ENCODE measurements around the gene SNX13.
A peak's percentile ranks its signal among the peaks of the same experiment; 100 is the strongest.

SNX13 gene

GRCh38 chr7:17774716-17775288 is 165.5 kb downstream of the SNX13 start:
- no peak for FAIRE-seq

DNA sequence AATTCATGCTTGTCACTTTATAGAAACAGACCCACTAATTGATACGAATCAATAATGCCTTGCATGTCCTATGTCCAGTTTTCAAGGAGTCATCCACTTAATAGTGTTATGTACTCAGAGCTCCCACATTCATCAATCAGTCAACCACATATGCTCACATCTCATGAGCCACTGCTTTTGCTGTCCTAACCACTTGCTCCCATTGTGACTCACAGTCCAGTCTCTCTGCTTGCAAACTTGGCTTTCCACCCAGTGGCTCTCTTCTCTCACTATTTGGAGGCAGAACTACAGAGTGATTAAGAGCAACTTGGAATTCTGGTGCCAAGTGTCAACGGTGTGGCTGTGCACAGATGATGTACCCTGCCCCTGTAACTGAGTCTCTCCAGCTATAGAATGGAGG is 166.0 kb downstream of the SNX13 start:
- no peak for FAIRE-seq

- no peak for FAIRE-seq
Observed at GRCh38 chr7:17773289-17773626, 167.0 kb downstream of the SNX13 start.

DNA sequence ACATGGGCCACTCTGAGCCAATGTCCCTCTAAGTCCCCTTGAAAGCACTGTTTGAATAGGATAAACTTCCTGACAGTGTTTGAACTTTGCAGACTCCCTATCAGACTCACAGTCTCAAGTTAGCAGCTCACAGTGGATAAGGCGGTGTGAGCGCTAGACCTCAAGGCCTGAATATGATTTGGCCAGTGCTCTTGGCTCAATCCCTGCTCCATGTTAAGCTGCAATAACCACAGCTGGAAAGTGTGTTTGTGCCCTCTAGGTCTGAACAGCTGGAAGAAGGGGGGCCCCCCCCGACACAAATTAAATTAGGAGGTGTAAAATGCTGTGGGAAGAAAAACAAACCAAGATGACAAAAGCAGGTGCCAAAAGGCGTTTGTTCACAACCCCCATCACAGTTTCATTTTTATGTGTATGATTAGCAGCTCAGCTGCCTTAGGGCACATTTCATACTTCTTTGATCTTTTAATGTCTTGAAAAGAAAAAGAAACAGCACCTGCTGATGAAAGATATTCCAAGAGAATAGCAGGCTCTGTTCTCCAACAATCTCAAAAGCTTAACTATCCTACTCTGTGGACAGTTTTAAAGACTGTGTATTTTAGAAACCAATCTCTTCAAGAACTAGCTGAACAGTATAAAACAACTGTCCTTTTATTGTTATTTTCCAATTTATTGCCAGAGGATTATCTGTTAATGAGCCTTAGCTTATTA is 167.6 kb downstream of the SNX13 start:
- FAIRE-seq, result no peak

DNA sequence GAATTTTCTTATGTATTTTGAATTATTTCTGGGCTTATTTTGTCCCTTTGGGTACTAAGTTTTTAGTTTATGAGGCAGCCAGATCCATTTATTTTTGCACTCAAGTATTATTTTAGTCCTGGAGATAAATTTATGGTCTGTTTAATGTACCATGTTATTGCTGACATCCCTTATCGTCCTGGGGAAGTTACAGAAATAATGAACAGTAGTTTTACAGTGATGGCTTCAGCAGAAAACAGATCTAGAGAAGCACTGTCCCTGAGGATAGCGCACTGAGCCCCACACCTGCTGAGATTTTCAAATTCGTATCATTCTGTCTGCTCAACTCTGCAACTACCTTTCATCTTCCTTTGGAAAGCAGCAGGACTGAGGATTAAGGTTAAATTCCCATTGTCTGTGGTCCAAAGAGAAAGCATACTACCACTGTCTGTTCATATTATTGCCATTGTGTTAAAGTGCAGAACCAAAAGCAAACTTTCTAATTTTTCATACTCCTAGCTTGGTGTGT is 168.3 kb downstream of the SNX13 start:
- no peak for FAIRE-seq

- no peak for FAIRE-seq
Observed at GRCh38 chr7:17770710-17771375, 169.5 kb downstream of the SNX13 start.

GRCh38 chr7:17769918-17770317 is 170.4 kb downstream of the SNX13 start:
- peak; percentile 98 for FAIRE-seq

DNA sequence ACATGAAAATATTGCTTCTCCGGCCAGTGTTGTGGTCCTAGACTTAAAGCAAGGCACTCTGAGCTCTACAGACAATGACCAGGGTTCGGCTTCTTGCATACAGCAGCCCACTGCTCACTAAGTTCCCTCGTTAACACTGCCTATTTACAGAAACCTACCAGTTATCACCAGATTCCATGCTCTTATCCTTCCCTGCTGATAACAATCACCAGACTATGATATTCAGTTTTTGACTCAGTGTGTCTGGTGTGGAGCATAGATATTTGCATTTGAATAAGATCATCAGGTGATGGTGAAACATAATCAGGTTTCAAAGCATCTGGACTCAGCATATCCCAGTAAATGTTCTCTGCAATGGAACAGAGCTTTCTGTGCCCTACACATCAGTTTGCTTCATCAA is 182.3 kb downstream of the SNX13 start:
- no peak for FAIRE-seq

DNA sequence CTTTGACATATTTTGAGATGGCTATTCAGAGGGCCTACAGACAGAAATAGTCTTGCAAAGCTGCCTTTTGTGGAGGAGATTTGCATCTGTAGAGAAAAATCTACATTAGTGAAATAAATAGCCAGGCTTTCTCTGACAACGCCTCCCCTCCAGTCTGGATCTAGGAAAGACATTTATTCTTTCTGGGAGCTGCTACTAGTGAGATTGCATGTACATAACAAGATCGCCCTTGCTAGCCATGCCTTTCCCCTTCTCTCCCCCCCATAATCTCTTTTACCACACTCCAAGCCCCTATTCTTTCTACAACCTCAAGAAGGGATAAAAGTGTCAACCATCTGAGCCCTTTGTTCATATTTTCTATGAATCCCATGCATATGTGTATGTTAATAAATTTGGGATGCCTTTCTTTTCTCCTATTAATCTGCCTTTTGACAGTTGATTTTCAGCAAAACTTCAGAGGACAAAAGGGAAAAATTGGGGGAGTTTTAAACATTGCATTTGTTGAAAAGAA is 194.2 kb downstream of the SNX13 start:
- no peak for FAIRE-seq

- FAIRE-seq, result no peak
Observed at GRCh38 chr7:17745610-17746009, 194.7 kb downstream of the SNX13 start.

GRCh38 chr7:17743316-17743715 is 197.0 kb downstream of the SNX13 start:
- no peak for FAIRE-seq

DNA sequence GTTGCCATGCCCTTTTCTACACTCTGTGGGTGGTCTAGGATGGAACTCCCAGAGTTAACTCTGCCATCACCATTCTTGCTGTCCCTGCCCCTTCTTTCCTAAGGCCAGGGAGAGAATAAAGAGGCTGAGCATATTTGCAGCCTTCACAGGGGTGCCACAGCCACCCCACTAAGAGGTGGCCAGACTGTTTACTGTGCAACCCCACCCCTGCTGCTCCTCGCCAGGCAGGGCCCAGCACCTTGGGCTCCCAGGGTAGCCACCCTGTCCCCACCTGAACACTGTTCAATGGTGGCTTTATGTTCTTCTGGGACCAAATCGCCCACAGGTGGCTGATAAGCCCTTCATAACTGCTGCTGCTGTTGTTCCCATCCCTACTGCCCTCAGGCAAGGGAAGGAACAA is 198.9 kb downstream of the SNX13 start:
- FAIRE-seq, result no peak

All from islet of Langerhans (tissue), 1 donor.